NCI-H526 treated with DMSO at 0.1 percent for 48 hours (cell line): ENCODE measurements around the gene GSN.

Experiments used
- DNase-seq: peaks from one replicate; lab custom pipeline; 2025; lab: John Stamatoyannopoulos, UW

Gene GSN

GRCh38 chr9:121353241-121354061, 85.5 kb downstream of the GSN start:
- DNase-seq: no peak

DNA sequence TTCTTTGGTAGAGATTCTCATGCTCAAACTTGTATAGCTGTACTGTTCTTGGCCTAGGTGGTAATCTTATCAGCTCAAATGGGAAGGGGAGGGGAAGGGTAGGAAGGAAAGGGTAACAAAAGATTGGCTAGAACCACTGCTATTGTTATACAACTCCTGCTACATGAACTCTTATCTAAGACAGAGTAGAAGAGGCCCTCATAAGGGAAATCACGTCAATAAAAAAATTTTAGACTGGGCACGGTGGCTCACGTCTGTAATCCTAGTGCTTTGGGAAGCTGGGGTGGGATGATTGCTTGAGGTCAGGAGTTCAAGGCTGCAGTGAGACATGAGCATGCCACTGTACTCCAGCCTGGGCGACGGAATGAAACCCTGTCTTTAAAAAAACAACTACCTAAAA, 86.2 kb downstream of the GSN start:
- no peak for DNase-seq

DNA sequence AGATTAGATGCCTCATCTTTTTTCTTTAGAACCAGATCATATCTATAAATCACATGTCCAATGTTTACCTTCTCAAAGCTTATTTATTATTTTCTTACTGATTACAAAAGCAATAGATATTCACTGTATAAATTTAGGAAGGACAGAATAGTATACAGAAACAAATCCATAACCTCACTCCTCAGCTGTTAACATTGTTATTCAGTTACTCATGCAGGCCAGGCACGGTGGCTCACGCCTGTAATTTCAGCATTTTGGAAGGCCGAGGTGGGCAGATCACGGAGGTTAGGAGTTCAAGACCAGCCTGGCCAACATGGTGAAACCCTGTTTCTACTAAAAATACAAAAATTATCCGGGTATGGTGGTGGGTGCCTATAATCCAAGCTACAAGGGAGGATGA, 86.8 kb downstream of the GSN start:
- no peak for DNase-seq

DNA sequence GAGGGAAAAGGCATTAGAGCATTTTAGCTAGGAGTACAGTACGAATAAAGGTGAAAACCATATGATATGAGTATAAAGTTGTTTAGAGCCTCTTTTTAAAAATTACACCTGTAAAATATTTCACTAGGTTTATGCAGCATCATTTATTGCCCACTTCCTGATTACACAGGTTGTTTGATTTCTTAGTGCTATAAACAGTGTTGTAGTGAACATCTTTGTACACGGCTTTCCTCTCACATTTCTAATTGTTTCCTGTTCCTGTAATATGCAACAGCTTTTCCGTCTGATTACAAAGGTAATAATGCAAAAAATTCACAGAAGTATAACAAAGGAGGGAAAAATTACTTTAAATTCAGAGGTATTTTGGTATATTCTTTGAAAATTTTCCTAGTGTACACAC, 89.0 kb downstream of the GSN start:
- DNase-seq: no peak

- no peak for DNase-seq
Observed at GRCh38 chr9:121358751-121359150, 90.8 kb downstream of the GSN start.

GRCh38 chr9:121359351-121360294, 91.7 kb downstream of the GSN start:
- DNase-seq: no peak

- no peak for DNase-seq
Observed at GRCh38 chr9:121360601-121361374, 92.8 kb downstream of the GSN start.

- DNase-seq: no peak
Observed at GRCh38 chr9:121362813-121363621, 95.1 kb downstream of the GSN start.

DNA sequence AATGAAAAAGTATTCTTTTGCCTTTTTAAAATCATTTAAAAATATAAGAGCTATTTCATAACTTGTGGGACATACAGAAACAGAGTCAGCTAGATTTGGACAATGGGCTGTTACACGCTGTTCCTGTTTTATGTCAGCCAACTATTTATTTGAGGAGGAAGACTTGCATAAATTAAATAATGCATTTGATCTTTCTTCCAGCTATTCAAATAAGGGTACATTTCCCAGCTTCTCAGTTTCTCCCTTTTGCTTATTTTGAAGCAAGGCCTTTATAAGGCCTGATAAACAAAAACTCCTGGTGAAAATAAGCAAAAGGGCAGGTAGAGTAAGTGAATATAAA, 95.6 kb downstream of the GSN start:
- no peak for DNase-seq

DNA sequence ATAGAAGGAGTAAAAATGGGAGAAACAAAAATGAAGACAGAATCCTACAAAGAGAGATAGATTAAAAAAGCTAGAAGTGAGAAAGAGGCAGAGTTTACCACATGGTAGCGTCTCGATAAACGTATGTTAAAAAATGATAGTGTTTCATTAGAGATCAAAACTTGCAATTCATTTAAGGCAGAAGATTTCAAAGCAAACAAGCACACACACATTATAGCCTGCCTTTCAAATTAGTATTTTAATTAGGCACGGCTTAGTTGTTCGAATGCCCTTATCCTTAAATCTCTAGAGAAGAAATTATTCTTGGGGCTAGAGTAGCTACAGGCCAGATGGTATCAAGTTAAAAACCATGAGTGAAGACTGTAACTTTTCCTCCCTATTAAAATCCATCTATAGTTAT, 96.1 kb downstream of the GSN start:
- DNase-seq: no peak

GRCh38 chr9:121364886-121365285, 96.9 kb downstream of the GSN start:
- no peak for DNase-seq

GRCh38 chr9:121365564-121365963, 97.6 kb downstream of the GSN start:
- no peak for DNase-seq

GRCh38 chr9:121366611-121367192, 98.7 kb downstream of the GSN start:
- DNase-seq: no peak

DNA sequence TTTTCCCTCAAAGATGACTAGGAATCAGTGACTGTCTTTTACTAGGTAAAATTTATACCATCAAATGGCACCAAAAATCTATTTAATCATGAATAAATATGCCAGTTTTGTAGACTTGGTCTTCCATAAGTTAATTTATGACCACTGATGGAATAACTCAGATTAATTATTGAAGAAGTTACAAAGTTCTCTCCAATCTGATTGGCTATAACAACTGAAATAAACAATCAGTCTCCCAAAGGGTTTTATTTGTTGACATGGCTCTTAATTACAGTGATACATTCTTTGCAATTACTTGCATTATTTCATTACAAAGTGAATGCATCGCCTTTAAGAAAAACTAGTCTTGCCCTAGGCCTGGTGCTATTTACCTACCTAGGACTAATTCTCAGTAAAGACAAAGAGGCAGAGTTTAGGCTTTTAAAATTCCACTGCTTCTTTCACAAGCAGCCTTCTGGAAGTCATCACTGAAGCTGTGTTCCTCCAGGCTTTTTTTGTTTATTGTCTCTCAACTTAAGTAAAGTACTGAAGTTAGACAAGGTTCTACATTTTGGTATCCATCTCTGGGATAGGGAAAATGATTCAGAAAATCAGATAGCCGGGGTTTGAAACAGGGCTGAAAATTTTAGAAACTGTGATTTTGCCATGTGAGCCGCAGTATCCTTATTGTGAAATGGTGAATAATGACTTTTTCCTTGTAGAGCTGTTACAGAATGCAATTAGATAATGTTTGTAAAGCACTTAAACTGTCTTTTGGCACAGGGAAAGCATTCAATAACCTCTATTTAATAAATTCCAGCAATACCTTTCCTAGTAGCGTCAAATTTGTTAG, 99.6 kb downstream of the GSN start:
- DNase-seq: no peak

DNA sequence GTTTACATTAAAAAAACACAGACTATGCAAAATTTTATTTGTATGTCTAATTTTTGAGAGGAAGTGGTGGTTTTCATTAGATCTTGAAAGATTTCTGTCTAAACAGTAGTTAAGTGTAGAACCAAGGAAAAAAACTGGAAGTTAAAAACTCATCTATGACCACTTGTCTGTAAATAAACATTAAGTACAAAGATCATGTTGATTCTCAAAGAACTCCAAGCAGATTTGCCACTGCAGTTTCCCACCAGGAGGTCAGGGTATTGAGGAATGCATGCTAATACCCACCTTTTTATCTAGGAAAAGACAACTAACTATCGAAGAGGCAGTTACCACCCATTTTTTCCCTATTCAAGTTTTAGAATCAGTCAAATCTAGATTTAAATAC, 100.2 kb downstream of the GSN start:
- DNase-seq: no peak

- no peak for DNase-seq
Observed at GRCh38 chr9:121368745-121369144, 100.8 kb downstream of the GSN start.

- DNase-seq: no peak
Observed at GRCh38 chr9:121369595-121370265, 101.8 kb downstream of the GSN start, which contains the start of gene STOM. Gene STOM (minus strand): TSS chr9:121370250. CDS start chr9:121370187, 63 bp downstream.

- DNase-seq: no peak
Observed at GRCh38 chr9:121371495-121372061, 103.6 kb downstream of the GSN start.
